ENCODE data around the gene RCAN3. TPM values are rescaled to one million over a fixed set of nuclear protein-coding genes. Genes with fewer than 3 reads are reported as not detected.

Gene RCAN3
- total RNA-seq, 4 donors from 2014 or later = 5.3 to 14.0 (median 9.3) TPM

GRCh38 chr1:24586119-24586518 lies 83.5 kb downstream of the RCAN3 start:
- H3K9me3 ChIP-seq = no peaks in the 10 kb centered on the region
- no peak overlapping the region for H3K27ac ChIP-seq (replicated peaks in 1 of 4)
- DNase-seq (ENCODE audit: extremely low spot score) = no peak
- no peaks in the 10 kb centered on the region for H3K36me3 ChIP-seq
- TF ChIP-seq EP300 (IDR thresholded peaks at IDR 0.05) = no peak
- no peak for TF ChIP-seq CTCF (IDR thresholded peaks at IDR 0.05)
- no peak for TF ChIP-seq POLR2A (IDR thresholded peaks at IDR 0.05; ENCODE audit: low read depth)
- H3K4me3 ChIP-seq = no peak overlapping the region
- intact Hi-C loops (cut with DNase I) = no loop called here
- WGBS = 80% methylated on average over 10 of the region's 10 CpGs
- no peaks in the 10 kb centered on the region for H3K4me1 ChIP-seq
- H3K27me3 ChIP-seq = peaks cover 0 to 26% (median 0%) of the 10 kb centered on the region in 4 donors

- Histone ChIP-seq H3K9me3 (no peaks in the 10 kb centered on the region), H3K27ac (replicated peaks in 1 of 4) (no peak overlapping the region), H3K36me3 (no peaks in the 10 kb centered on the region), H3K4me3 (no peak overlapping the region), H3K4me1 (no peaks in the 10 kb centered on the region), H3K27me3 (peaks cover 0 to 33% (median 0%) of the 10 kb centered on the region in 4 donors)
- intact Hi-C loops (cut with DNase I) = no loop called here
- no peak for TF ChIP-seq POLR2A (IDR thresholded peaks at IDR 0.05; ENCODE audit: low read depth)
- no peak for TF ChIP-seq POLR2AphosphoS5 (IDR thresholded peaks at IDR 0.05)
- peak; percentile 55 to 68 (median 60) for TF ChIP-seq CTCF (IDR thresholded peaks at IDR 0.05)
- no peak for TF ChIP-seq EP300 (IDR thresholded peaks at IDR 0.05)
- no peak for DNase-seq (ENCODE audit: extremely low spot score)
- WGBS = 39% methylated on average over 9 of the region's 9 CpGs
Observed at GRCh38 chr1:24586970-24587820, 84.6 kb downstream of the RCAN3 start.

- no peaks in the 10 kb centered on the region for H3K36me3 ChIP-seq
- no peak for DNase-seq (ENCODE audit: extremely low spot score)
- TF ChIP-seq CTCF (IDR thresholded peaks at IDR 0.05) (no peak), POLR2A (IDR thresholded peaks at IDR 0.05; ENCODE audit: low read depth) (no peak), POLR2AphosphoS5 (IDR thresholded peaks at IDR 0.05) (no peak), EP300 (IDR thresholded peaks at IDR 0.05) (no peak)
- no peak overlapping the region for H3K4me3 ChIP-seq
- no peaks in the 10 kb centered on the region for H3K4me1 ChIP-seq
- 81% methylated on average over 5 of the region's 5 CpGs for WGBS
- no peak overlapping the region for H3K27ac ChIP-seq (replicated peaks in 1 of 4)
- intact Hi-C loops (cut with DNase I) = no loop called here
- no peaks in the 10 kb centered on the region for H3K9me3 ChIP-seq
- H3K27me3 ChIP-seq = peaks cover 0 to 33% (median 0%) of the 10 kb centered on the region in 4 donors
Observed at GRCh38 chr1:24588573-24588972, 85.9 kb downstream of the RCAN3 start.

GRCh38 chr1:24589200-24589599 lies 86.6 kb downstream of the RCAN3 start:
- Histone ChIP-seq H3K36me3 (no peaks in the 10 kb centered on the region), H3K27me3 (peaks cover 0 to 34% (median 0%) of the 10 kb centered on the region in 4 donors), H3K27ac (replicated peaks in 1 of 4) (no peak overlapping the region), H3K9me3 (no peaks in the 10 kb centered on the region), H3K4me3 (no peak overlapping the region), H3K4me1 (no peaks in the 10 kb centered on the region)
- intact Hi-C loops (cut with DNase I) = no loop called here
- TF ChIP-seq CTCF (IDR thresholded peaks at IDR 0.05) (no peak), POLR2A (IDR thresholded peaks at IDR 0.05; ENCODE audit: low read depth) (no peak), EP300 (IDR thresholded peaks at IDR 0.05) (no peak)
- 75% methylated on average over 2 of the region's 3 CpGs for WGBS
- no peak for DNase-seq (ENCODE audit: extremely low spot score)

Other genes with a start within 250 kb of the RCAN3 start
- not detected for gene GRHL3, start 183.5 kb upstream of the RCAN3 start, total RNA-seq
- 1 to 10 TPM; 2.2 to 5.6 (median 4.1) TPM for gene STPG1, start 89.1 kb upstream of the RCAN3 start, total RNA-seq
- gene NIPAL3, start 87.0 kb upstream of the RCAN3 start, total RNA-seq = 10 to 100 TPM; 18.3 to 31.1 (median 26.6) TPM
- gene NCMAP, start 53.3 kb downstream of the RCAN3 start, total RNA-seq = under 1 TPM in 3 of 4 donors, not detected in 1; 0.17 to 0.65 (median 0.34) TPM
- 10 to 100 TPM; 61.6 to 87.6 (median 63.6) TPM for gene SRRM1, start 140.5 kb downstream of the RCAN3 start, total RNA-seq
- 100 to 1,000 TPM; 375 to 606 (median 595) TPM for gene CLIC4, start 242.6 kb downstream of the RCAN3 start, total RNA-seq

Measured in esophagus muscularis mucosa (tissue), 4 donors.